Osteoblast (primary cell): ENCODE data around the gene SPG11. TPM values are rescaled to one million over a fixed set of nuclear protein-coding genes. Genes with fewer than 3 reads are reported as not detected.
A peak's percentile ranks its signal among the peaks of the same experiment; 100 is the strongest.

ENCODE experiments used
- DNase-seq: peaks from one replicate; pipeline ENCODE4 v3.0.0; 2011; ENCODE audit warnings: low spot score, mixed read lengths; ENCODE audit not compliant: insufficient read length; ENCODE audit errors: missing footprints
- H2AFZ ChIP-seq: 2 replicates; pipeline ENCODE4 v1.6.0; 2011; ENCODE audit warnings: mild to moderate bottlenecking, low read length
- H3K27ac ChIP-seq: 2 replicates; pipeline ENCODE4 v1.5.1; 2011; ENCODE audit warnings: mild to moderate bottlenecking, low read depth, low read length, moderate library complexity
- H3K27me3 ChIP-seq: 2 replicates; pipeline ENCODE4 v1.6.0; 2012; ENCODE audit warnings: mild to moderate bottlenecking, control low read depth, inconsistent platforms, low read length, moderate library complexity; ENCODE audit not compliant: insufficient read depth
- H3K36me3 ChIP-seq: 2 replicates; pipeline ENCODE4 v1.5.1; 2011; ENCODE audit warnings: mild to moderate bottlenecking, low read length, control low read depth, moderate library complexity; ENCODE audit not compliant: insufficient read depth
- H3K4me1 ChIP-seq: 2 replicates; pipeline ENCODE4 v1.5.1; 2011; ENCODE audit warnings: mild to moderate bottlenecking, low read length, control low read depth, moderate library complexity; ENCODE audit not compliant: insufficient read depth
- H3K4me2 ChIP-seq: 2 replicates; pipeline ENCODE4 v1.6.0; 2011; ENCODE audit warnings: mild to moderate bottlenecking, low read length; ENCODE audit not compliant: insufficient read depth
- H3K4me3 ChIP-seq: fragments of 200-600 bp; sonication (generic); 3 replicates; pipeline ENCODE4 v1.5.1; 2012; ENCODE audit warnings: mild to moderate bottlenecking, low read length, inconsistent platforms; ENCODE audit not compliant: insufficient read depth
- H3K79me2 ChIP-seq: 2 replicates; pipeline ENCODE4 v1.6.0; 2012; ENCODE audit warnings: mild to moderate bottlenecking, low read length, control low read depth, inconsistent platforms; ENCODE audit not compliant: insufficient read depth
- H3K9me3 ChIP-seq: 2 replicates; pipeline ENCODE4 v1.5.1; 2011; ENCODE audit warnings: low read depth, low read length, control low read depth
- H4K20me1 ChIP-seq: 2 replicates; pipeline ENCODE4 v1.6.0; 2012; ENCODE audit warnings: mild to moderate bottlenecking, low read length, control low read depth; ENCODE audit not compliant: insufficient read depth
- total RNA-seq: library from RNA; depleted of rRNA; stranded (reverse); fragments of >200 nt; gene quantifications from 2 replicates; pipeline ENCODE4 v1.2.3, GENCODE V29; 2012
- TF ChIP-seq, protein P1 (sequence below): IDR thresholded peaks from 2 replicates; pipeline ENCODE4 v1.5.1; 2011; ENCODE audit warnings: mild to moderate bottlenecking, low read depth, low read length, moderate library complexity; ENCODE audit errors: extremely low read depth

SPG11 gene, protein sequence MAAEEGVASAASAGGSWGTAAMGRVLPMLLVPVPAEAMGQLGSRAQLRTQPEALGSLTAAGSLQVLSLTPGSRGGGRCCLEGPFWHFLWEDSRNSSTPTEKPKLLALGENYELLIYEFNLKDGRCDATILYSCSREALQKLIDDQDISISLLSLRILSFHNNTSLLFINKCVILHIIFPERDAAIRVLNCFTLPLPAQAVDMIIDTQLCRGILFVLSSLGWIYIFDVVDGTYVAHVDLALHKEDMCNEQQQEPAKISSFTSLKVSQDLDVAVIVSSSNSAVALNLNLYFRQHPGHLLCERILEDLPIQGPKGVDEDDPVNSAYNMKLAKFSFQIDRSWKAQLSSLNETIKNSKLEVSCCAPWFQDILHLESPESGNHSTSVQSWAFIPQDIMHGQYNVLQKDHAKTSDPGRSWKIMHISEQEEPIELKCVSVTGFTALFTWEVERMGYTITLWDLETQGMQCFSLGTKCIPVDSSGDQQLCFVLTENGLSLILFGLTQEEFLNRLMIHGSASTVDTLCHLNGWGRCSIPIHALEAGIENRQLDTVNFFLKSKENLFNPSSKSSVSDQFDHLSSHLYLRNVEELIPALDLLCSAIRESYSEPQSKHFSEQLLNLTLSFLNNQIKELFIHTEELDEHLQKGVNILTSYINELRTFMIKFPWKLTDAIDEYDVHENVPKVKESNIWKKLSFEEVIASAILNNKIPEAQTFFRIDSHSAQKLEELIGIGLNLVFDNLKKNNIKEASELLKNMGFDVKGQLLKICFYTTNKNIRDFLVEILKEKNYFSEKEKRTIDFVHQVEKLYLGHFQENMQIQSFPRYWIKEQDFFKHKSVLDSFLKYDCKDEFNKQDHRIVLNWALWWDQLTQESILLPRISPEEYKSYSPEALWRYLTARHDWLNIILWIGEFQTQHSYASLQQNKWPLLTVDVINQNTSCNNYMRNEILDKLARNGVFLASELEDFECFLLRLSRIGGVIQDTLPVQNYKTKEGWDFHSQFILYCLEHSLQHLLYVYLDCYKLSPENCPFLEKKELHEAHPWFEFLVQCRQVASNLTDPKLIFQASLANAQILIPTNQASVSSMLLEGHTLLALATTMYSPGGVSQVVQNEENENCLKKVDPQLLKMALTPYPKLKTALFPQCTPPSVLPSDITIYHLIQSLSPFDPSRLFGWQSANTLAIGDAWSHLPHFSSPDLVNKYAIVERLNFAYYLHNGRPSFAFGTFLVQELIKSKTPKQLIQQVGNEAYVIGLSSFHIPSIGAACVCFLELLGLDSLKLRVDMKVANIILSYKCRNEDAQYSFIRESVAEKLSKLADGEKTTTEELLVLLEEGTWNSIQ (N-terminal part only)
- total RNA-seq, result 83.7 and 95.9 TPM in 2 replicates

DNA sequence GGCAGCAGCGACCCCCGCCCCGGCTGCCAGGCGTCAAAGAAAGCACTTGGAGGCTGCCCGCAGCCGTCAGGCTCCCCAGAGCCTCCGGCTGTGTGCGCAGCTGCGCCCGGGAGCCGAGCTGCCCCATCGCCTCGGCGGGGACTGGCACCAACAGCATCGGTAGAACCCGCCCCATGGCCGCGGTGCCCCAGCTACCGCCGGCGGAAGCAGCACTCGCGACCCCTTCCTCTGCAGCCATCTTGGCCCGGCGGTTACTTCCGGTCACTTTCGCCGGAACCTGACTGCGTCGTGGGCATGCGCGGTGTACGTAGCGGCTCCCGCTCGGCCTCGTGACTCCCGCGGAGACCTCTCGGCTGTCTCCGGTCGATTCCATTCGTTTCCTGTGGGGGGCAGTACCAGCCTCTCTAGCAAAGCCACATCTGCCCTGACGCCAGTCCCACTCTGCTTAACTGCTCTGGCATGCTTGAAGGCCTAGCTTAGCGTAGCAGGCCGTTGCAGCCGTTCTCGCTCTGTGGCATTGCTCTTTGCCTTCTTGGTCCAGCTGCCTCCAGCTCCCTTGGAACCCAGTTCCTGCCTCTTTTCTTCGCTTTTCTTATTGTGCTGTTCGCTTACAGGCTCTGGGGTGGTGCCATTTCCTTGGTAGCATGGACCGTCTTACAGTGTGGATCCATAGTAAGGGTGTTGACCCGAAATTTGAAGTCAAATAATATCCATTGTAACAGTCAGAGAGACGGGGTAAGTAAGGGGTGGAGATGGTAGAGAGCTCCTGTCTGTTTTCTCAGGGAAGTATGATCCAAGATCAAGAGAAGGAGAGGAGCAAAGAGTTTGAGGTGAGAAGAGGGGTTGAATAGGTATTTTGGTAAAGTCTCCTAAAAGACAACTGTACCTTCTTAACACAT lies at the start of gene SPG11:
TSS of gene SPG11 (minus strand) at position 253 of the 899 bp plus-strand sequence. CDS start at position 238, 15 bp downstream.
- H3K4me2 ChIP-seq, result peak within 1 kb of the TSS; percentile 99
- peak; percentile 95 for DNase-seq

DNA sequence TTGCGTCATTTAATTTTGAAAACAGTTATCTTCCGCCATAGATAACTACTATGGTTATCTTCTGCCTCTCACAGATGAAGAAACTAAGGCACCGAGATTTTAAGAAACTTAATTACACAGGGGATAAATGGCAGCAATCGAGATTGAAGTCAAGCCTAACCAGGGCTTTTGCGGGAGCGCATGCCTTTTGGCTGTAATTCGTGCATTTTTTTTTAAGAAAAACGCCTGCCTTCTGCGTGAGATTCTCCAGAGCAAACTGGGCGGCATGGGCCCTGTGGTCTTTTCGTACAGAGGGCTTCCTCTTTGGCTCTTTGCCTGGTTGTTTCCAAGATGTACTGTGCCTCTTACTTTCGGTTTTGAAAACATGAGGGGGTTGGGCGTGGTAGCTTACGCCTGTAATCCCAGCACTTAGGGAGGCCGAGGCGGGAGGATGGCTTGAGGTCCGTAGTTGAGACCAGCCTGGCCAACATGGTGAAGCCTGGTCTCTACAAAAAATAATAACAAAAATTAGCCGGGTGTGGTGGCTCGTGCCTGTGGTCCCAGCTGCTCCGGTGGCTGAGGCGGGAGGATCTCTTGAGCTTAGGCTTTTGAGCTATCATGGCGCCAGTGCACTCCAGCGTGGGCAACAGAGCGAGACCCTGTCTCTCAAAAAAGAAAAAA lies 49.0 kb upstream of the SPG11 start:
- peaks cover 17% of the 10 kb centered on the region for H3K4me1 ChIP-seq
- H3K4me2 ChIP-seq, result peak overlapping the region; percentile 96
- H2AFZ ChIP-seq, result peak overlapping the region; percentile 3
- peak; percentile 56 for DNase-seq
- no peaks in the 10 kb centered on the region for H3K27me3 ChIP-seq
- peaks cover 28% of the 10 kb centered on the region for H3K36me3 ChIP-seq
- H3K4me3 ChIP-seq, result peak overlapping the region; percentile 100
- H3K27ac ChIP-seq, result peak overlapping the region; percentile 92
- TF ChIP-seq, protein P1, sequence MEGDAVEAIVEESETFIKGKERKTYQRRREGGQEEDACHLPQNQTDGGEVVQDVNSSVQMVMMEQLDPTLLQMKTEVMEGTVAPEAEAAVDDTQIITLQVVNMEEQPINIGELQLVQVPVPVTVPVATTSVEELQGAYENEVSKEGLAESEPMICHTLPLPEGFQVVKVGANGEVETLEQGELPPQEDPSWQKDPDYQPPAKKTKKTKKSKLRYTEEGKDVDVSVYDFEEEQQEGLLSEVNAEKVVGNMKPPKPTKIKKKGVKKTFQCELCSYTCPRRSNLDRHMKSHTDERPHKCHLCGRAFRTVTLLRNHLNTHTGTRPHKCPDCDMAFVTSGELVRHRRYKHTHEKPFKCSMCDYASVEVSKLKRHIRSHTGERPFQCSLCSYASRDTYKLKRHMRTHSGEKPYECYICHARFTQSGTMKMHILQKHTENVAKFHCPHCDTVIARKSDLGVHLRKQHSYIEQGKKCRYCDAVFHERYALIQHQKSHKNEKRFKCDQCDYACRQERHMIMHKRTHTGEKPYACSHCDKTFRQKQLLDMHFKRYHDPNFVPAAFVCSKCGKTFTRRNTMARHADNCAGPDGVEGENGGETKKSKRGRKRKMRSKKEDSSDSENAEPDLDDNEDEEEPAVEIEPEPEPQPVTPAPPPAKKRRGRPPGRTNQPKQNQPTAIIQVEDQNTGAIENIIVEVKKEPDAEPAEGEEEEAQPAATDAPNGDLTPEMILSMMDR, result no peak
- H4K20me1 ChIP-seq, result peaks cover 50% of the 10 kb centered on the region
- peaks cover 61% of the 10 kb centered on the region for H3K79me2 ChIP-seq
- H3K9me3 ChIP-seq, result no peaks in the 10 kb centered on the region

More for the DNA sequence above, at the start of gene SPG11:
- Histone ChIP-seq H3K36me3 (peaks cover 10% of the 10 kb centered on the region), H3K79me2 (peaks cover 32% of the 10 kb centered on the region), H3K27me3 (no peaks in the 10 kb centered on the region), H3K27ac (peak within 1 kb of the TSS; percentile 83), H2AFZ (peak within 1 kb of the TSS; percentile 98), H4K20me1 (no peaks in the 10 kb centered on the region), H3K4me3 (peak within 1 kb of the TSS; percentile 96), H3K4me1 (peaks cover 16% of the 10 kb centered on the region), H3K9me3 (no peaks in the 10 kb centered on the region)
- TF ChIP-seq, protein P1, result peak; percentile 90

DNA sequence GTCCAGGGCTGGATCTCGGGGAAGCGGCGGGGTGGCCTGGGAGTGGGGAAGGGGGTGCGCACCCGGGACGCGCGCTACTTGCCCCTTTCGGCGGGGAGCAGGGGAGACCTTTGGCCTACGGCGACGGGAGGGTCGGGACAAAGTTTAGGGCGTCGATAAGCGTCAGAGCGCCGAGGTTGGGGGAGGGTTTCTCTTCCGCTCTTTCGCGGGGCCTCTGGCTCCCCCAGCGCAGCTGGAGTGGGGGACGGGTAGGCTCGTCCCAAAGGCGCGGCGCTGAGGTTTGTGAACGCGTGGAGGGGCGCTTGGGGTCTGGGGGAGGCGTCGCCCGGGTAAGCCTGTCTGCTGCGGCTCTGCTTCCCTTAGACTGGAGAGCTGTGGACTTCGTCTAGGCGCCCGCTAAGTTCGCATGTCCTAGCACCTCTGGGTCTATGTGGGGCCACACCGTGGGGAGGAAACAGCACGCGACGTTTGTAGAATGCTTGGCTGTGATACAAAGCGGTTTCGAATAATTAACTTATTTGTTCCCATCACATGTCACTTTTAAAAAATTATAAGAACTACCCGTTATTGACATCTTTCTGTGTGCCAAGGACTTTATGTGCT lies 48.4 kb upstream of the SPG11 start:
- TF ChIP-seq, protein P1, result no peak
- H3K27ac ChIP-seq, result peak overlapping the region; percentile 92
- peak overlapping the region; percentile 100 for H3K4me3 ChIP-seq
- peaks cover 61% of the 10 kb centered on the region for H3K79me2 ChIP-seq
- no peak for DNase-seq
- peaks cover 17% of the 10 kb centered on the region for H3K4me1 ChIP-seq
- peaks cover 50% of the 10 kb centered on the region for H4K20me1 ChIP-seq
- peaks cover 22% of the 10 kb centered on the region for H3K36me3 ChIP-seq
- no peaks in the 10 kb centered on the region for H3K27me3 ChIP-seq
- H2AFZ ChIP-seq, result peak overlapping the region; percentile 83
- H3K9me3 ChIP-seq, result no peaks in the 10 kb centered on the region
- peak overlapping the region; percentile 96 for H3K4me2 ChIP-seq
